ENCODE results near the gene CCDC90B.
"Not testable (repeated sequence)": the region's sequence is repeated elsewhere in the genome, so short reads cannot be mapped to it uniquely, and the experiment has no call there.

CCDC90B gene

GRCh38 chr11:83287631-83288030, 1.5 kb upstream of the CCDC90B start:
- DNase-seq (ENCODE audit: low read depth): no peak

GRCh38 chr11:83285151-83285770, 906 bp downstream of the CCDC90B start:
- no peak for DNase-seq (ENCODE audit: low read depth)

- DNase-seq (ENCODE audit: low read depth): no peak
Measured at GRCh38 chr11:83284501-83285150, 1.5 kb downstream of the CCDC90B start.

GRCh38 chr11:83282084-83282716, 4.0 kb downstream of the CCDC90B start:
- no peak for DNase-seq (ENCODE audit: low read depth)

GRCh38 chr11:83280256-83280655, 5.9 kb downstream of the CCDC90B start:
- no peak for DNase-seq (ENCODE audit: low read depth)

- DNase-seq (ENCODE audit: low read depth): no peak
Measured at GRCh38 chr11:83278351-83278750, 7.8 kb downstream of the CCDC90B start.

GRCh38 chr11:83275888-83276641, 10.1 kb downstream of the CCDC90B start:
- no peak for DNase-seq (ENCODE audit: low read depth)

- no peak for DNase-seq (ENCODE audit: low read depth)
Measured at GRCh38 chr11:83272627-83273026, 13.5 kb downstream of the CCDC90B start.

- not testable (repeated sequence) for DNase-seq (ENCODE audit: low read depth)
Measured at GRCh38 chr11:83271734-83272133, 14.4 kb downstream of the CCDC90B start.

- DNase-seq (ENCODE audit: low read depth): not testable (repeated sequence)
Measured at GRCh38 chr11:83269080-83269479, 17.1 kb downstream of the CCDC90B start.

GRCh38 chr11:83265331-83265730, 20.8 kb downstream of the CCDC90B start:
- DNase-seq (ENCODE audit: low read depth): no peak

GRCh38 chr11:83259559-83259958, 26.6 kb downstream of the CCDC90B start:
- DNase-seq (ENCODE audit: low read depth): no peak

- DNase-seq (ENCODE audit: low read depth): no peak
Measured at GRCh38 chr11:83257761-83258168, 28.4 kb downstream of the CCDC90B start.

GRCh38 chr11:83256602-83257340, 29.4 kb downstream of the CCDC90B start:
- no peak for DNase-seq (ENCODE audit: low read depth)

GRCh38 chr11:83255366-83255765, 30.8 kb downstream of the CCDC90B start:
- DNase-seq (ENCODE audit: low read depth): no peak

- DNase-seq (ENCODE audit: low read depth): no peak
Measured at GRCh38 chr11:83252941-83253340, 33.2 kb downstream of the CCDC90B start.

- DNase-seq (ENCODE audit: low read depth): no peak
Measured at GRCh38 chr11:83252266-83252665, 33.9 kb downstream of the CCDC90B start.

GRCh38 chr11:83249972-83250593, 36.1 kb downstream of the CCDC90B start:
- DNase-seq (ENCODE audit: low read depth): no peak

- no peak for DNase-seq (ENCODE audit: low read depth)
Measured at GRCh38 chr11:83249445-83249844, 36.7 kb downstream of the CCDC90B start.

GRCh38 chr11:83241291-83241946, 44.7 kb downstream of the CCDC90B start:
- no peak for DNase-seq (ENCODE audit: low read depth)

GRCh38 chr11:83238111-83238510, 48.1 kb downstream of the CCDC90B start:
- no peak for DNase-seq (ENCODE audit: low read depth)

Data from T follicular helper cell (primary cell).